ENCODE data around the gene EFCAB14.
A peak's percentile ranks its signal among the peaks of the same experiment; 100 is the strongest.
"Not testable (repeated sequence)": the region's sequence is repeated elsewhere in the genome, so short reads cannot be mapped to it uniquely, and the experiment has no call there.

EFCAB14 gene

GRCh38 chr1:46749921-46750404 lies 31.0 kb upstream of the EFCAB14 start:
- DNase-seq = no peak
- Histone ChIP-seq H3K36me3 (no peaks in the 10 kb centered on the region), H3K27me3 (no peaks in the 10 kb centered on the region), H3K9me3 (no peaks in the 10 kb centered on the region), H3K4me1 (no peaks in the 10 kb centered on the region), H3K4me3 (ENCODE audit: low read depth, low read length) (no peak overlapping the region)
- no peak for TF ChIP-seq CTCF (IDR thresholded peaks at IDR 0.05; ENCODE audit: low read depth, low read length)

GRCh38 chr1:46749404-46749803 lies 30.5 kb upstream of the EFCAB14 start:
- no peaks in the 10 kb centered on the region for H3K36me3 ChIP-seq
- TF ChIP-seq CTCF (IDR thresholded peaks at IDR 0.05; ENCODE audit: low read depth, low read length) = no peak
- H3K4me1 ChIP-seq = no peaks in the 10 kb centered on the region
- no peak overlapping the region for H3K4me3 ChIP-seq (ENCODE audit: low read depth, low read length)
- no peaks in the 10 kb centered on the region for H3K27me3 ChIP-seq
- no peaks in the 10 kb centered on the region for H3K9me3 ChIP-seq
- DNase-seq = no peak

- H3K4me1 ChIP-seq = no peaks in the 10 kb centered on the region
- no peak overlapping the region for H3K4me3 ChIP-seq (ENCODE audit: low read depth, low read length)
- peak; percentile 32 for DNase-seq
- H3K36me3 ChIP-seq = no peaks in the 10 kb centered on the region
- peak; percentile 56 for TF ChIP-seq CTCF (IDR thresholded peaks at IDR 0.05; ENCODE audit: low read depth, low read length)
- no peaks in the 10 kb centered on the region for H3K27me3 ChIP-seq
- H3K9me3 ChIP-seq = no peaks in the 10 kb centered on the region
Measured at GRCh38 chr1:46747683-46748288, 28.9 kb upstream of the EFCAB14 start.

DNA sequence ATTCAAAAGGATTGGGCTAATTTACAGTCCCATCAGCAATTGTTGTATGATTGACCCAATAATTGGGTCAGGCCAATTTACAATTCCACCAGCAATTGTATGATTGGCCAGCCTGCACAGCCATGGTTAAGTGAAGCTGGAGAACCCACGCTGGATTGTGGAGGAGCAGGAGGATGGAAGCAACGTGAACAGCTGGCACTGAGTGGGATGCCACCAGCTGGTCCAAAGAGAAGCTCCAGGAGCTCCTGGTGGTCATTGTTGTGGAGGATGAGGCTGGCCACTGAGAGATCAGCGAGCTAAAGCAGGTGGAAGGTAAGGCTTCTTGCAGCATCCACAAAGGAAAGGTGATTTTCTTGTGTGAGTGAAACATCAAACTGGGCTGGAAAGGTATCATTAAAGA lies 23.2 kb upstream of the EFCAB14 start:
- DNase-seq = no peak
- Histone ChIP-seq H3K36me3 (no peaks in the 10 kb centered on the region), H3K27me3 (no peaks in the 10 kb centered on the region; the same call in 1 of the 2 replicates), H3K9me3 (no peaks in the 10 kb centered on the region), H3K4me1 (no peaks in the 10 kb centered on the region), H3K4me3 (ENCODE audit: low read depth, low read length) (no peak overlapping the region)
- no peak for TF ChIP-seq CTCF (IDR thresholded peaks at IDR 0.05; ENCODE audit: low read depth, low read length)

DNA sequence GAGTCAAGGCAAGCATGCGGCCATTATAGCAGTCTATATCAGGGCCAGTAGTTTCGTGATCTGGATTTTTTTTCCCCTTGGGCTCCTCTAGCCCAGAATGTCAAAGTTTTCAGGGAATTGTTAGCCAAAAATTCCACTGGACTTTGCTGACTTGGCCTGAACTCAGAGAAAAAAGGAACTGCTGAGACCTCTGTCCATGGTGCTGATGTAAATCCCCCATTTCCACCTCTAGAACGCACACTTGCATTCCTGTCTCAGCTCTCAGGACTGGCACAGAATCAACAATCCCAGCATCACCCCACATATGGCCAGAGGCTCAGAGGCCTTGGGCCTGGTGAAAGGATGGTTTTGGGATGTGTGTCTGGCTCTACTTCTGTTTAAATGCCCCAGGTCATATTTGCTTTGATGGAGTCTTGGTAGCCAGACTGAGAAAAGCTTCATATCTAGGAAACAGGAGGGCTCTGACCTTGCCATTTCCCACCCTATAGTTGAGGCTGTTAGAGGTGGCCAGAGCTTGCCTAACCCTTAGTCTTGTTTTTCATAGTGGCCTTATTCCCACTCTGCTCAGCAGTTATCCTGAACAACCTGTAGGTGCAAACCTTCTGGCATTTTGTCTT lies 16.9 kb upstream of the EFCAB14 start:
- peak; percentile 26; the same call in 1 of the 2 replicates for TF ChIP-seq CTCF (IDR thresholded peaks at IDR 0.05; ENCODE audit: low read depth, low read length)
- Histone ChIP-seq H3K4me3 (ENCODE audit: low read depth, low read length) (no peak overlapping the region), H3K4me1 (no peaks in the 10 kb centered on the region), H3K36me3 (no peaks in the 10 kb centered on the region), H3K9me3 (no peaks in the 10 kb centered on the region), H3K27me3 (no peaks in the 10 kb centered on the region)
- DNase-seq = no peak

DNA sequence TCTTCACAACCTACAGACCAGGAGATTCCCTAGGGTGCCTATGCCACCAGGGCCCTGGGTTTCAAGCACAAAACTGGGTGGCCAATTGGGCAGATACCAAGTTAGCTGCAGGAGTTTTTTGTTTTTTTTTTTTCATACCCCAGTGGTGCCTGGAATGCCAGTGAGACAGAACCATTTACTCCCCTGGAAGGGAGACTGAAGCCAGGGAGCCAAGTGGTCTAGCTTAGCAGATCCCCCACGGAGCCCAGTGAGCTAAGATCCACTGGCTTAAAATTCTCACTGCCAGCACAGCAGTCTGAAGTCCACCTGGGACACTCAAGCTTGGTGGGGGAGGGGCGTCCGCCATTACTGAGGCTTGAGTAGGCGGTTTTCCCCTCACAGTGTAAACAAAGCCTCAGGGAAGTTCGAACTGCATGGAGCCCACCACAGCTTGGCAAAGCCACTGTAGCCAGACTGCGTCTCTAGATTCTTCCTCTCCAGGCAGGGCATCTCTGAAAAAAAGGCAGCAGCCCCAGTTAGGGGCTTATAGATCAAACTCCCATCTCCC lies 9.5 kb upstream of the EFCAB14 start:
- not testable (repeated sequence) for H3K9me3 ChIP-seq; H3K27me3 ChIP-seq; DNase-seq; H3K4me3 ChIP-seq (ENCODE audit: low read depth, low read length); H3K36me3 ChIP-seq; H3K4me1 ChIP-seq

All from BE2C (cell line).